OCI-LY1 (cell line): ENCODE data around the gene QSER1.

Experiments
- CTCF ChIP-seq: fragments of 200-600 bp; sonication (generic), shearing (Covaris generic); IDR thresholded peaks from 2 replicates; pipeline ENCODE4 v1.5.1; 2017; ENCODE audit warnings: mild to moderate bottlenecking, antibody characterized with exemption, low read length, moderate library complexity, mixed read lengths
- EZH2 ChIP-seq: fragments of 200-600 bp; sonication (generic), shearing (Covaris generic); IDR thresholded peaks from 2 replicates; pipeline ENCODE4 v1.8.0; 2017; ENCODE audit warnings: borderline replicate concordance, mixed run types, mild to moderate bottlenecking, antibody characterized with exemption, low read length, moderate library complexity, mixed read lengths

GRCh38 chr11:32891657-32892354 lies 805 bp upstream of the QSER1 start:
- TF ChIP-seq CTCF (no peak), EZH2 (no peak)
